Stimulated activated memory B cell treated with anti-CD40 and anti-IgM and Interleukin-4, amounts not matched to agents 10 μg/mL and 1 μg/mL and 100 μg/mL, for 72 hours (primary cell): ENCODE measurements around the gene KIRREL2.

Experiments used
- ATAC-seq: fragments of 150-1000 bp; cut with Tn5 transposase; 2 replicates; pipeline ENCODE4 v1.10.0; 2021
- H3K27ac Mint-ChIP-seq: one replicate; pipeline ENCODE4 v1.8.0; 2022; ENCODE audit warnings: mild to moderate bottlenecking, mixed read lengths
- H3K27me3 Mint-ChIP-seq: one replicate; pipeline ENCODE4 v1.8.0; 2022; ENCODE audit warnings: mixed read lengths
- H3K36me3 Mint-ChIP-seq: one replicate; pipeline ENCODE4 v1.8.0; 2022; ENCODE audit warnings: mixed read lengths
- H3K4me1 Mint-ChIP-seq: one replicate; pipeline ENCODE4 v1.8.0; 2022; ENCODE audit warnings: mixed read lengths
- H3K4me3 Mint-ChIP-seq: one replicate; pipeline ENCODE4 v1.8.0; 2022; ENCODE audit warnings: mild to moderate bottlenecking, moderate library complexity, mixed read lengths
- H3K9me3 Mint-ChIP-seq: one replicate; pipeline ENCODE4 v1.8.0; 2022; ENCODE audit warnings: mixed read lengths

The KIRREL2 gene

GRCh38 chr19:35856546-35857149 lies at the start of gene KIRREL2:
Gene KIRREL2, plus strand, starts transcription at chr19:35856911. Its CDS starts 209 bp downstream, at chr19:35857120.
- peak; percentile 40 for ATAC-seq
- H3K4me3 Mint-ChIP-seq: peak within 1 kb of the TSS; percentile 72
- peaks cover 17% of the 10 kb centered on the region for H3K4me1 Mint-ChIP-seq
- no peaks in the 10 kb centered on the region for H3K9me3 Mint-ChIP-seq
- peaks cover 89% of the 10 kb centered on the region for H3K27me3 Mint-ChIP-seq
- no peak within 1 kb of the TSS for H3K27ac Mint-ChIP-seq
- no peaks in the 10 kb centered on the region for H3K36me3 Mint-ChIP-seq

- H3K27me3 Mint-ChIP-seq: peaks cover 46% of the 10 kb centered on the region
- no peak overlapping the region for H3K4me3 Mint-ChIP-seq
- no peaks in the 10 kb centered on the region for H3K36me3 Mint-ChIP-seq
- H3K9me3 Mint-ChIP-seq: no peaks in the 10 kb centered on the region
- ATAC-seq: no peak
- H3K4me1 Mint-ChIP-seq: peaks cover 11% of the 10 kb centered on the region
- no peak overlapping the region for H3K27ac Mint-ChIP-seq
These were observed 49.1 kb upstream of the KIRREL2 start for GRCh38 chr19:35807633-35808032.

- Mint-ChIP-seq H3K4me3 (no peak overlapping the region), H3K4me1 (no peaks in the 10 kb centered on the region), H3K9me3 (no peaks in the 10 kb centered on the region), H3K27me3 (peaks cover 60% of the 10 kb centered on the region), H3K27ac (no peak overlapping the region), H3K36me3 (no peaks in the 10 kb centered on the region)
- ATAC-seq: peak; percentile 51
These were observed 45.1 kb upstream of the KIRREL2 start for GRCh38 chr19:35811317-35812219.

GRCh38 chr19:35812220-35813042 lies 44.3 kb upstream of the KIRREL2 start, which contains the start of gene PRODH2:
Gene PRODH2, minus strand, starts transcription at chr19:35812845. Its CDS starts 40 bp downstream, at chr19:35812805.
- H3K36me3 Mint-ChIP-seq: no peaks in the 10 kb centered on the region
- no peak within 1 kb of the TSS for H3K4me3 Mint-ChIP-seq
- peak; percentile 27 for ATAC-seq
- H3K9me3 Mint-ChIP-seq: no peaks in the 10 kb centered on the region
- H3K27me3 Mint-ChIP-seq: peaks cover 67% of the 10 kb centered on the region
- no peaks in the 10 kb centered on the region for H3K4me1 Mint-ChIP-seq
- no peak within 1 kb of the TSS for H3K27ac Mint-ChIP-seq

- Mint-ChIP-seq H3K4me1 (no peaks in the 10 kb centered on the region), H3K27ac (no peak overlapping the region), H3K4me3 (no peak overlapping the region), H3K27me3 (peaks cover 67% of the 10 kb centered on the region), H3K36me3 (no peaks in the 10 kb centered on the region), H3K9me3 (no peaks in the 10 kb centered on the region)
- ATAC-seq: no peak
These were observed 43.4 kb upstream of the KIRREL2 start for GRCh38 chr19:35813043-35813890.

- Mint-ChIP-seq H3K4me1 (no peaks in the 10 kb centered on the region), H3K9me3 (no peaks in the 10 kb centered on the region), H3K4me3 (no peak overlapping the region), H3K27ac (no peak overlapping the region), H3K27me3 (peaks cover 54% of the 10 kb centered on the region), H3K36me3 (no peaks in the 10 kb centered on the region)
- no peak for ATAC-seq
These were observed 40.4 kb upstream of the KIRREL2 start for GRCh38 chr19:35816262-35816661.

- Mint-ChIP-seq H3K4me1 (no peaks in the 10 kb centered on the region), H3K9me3 (no peaks in the 10 kb centered on the region), H3K27ac (no peak overlapping the region), H3K27me3 (peaks cover 48% of the 10 kb centered on the region), H3K4me3 (no peak overlapping the region), H3K36me3 (no peaks in the 10 kb centered on the region)
- ATAC-seq: no peak
These were observed 39.9 kb upstream of the KIRREL2 start for GRCh38 chr19:35816846-35817245.

- Mint-ChIP-seq H3K4me3 (no peak overlapping the region), H3K9me3 (no peaks in the 10 kb centered on the region), H3K4me1 (no peaks in the 10 kb centered on the region), H3K27ac (no peak overlapping the region), H3K27me3 (peaks cover 39% of the 10 kb centered on the region), H3K36me3 (no peaks in the 10 kb centered on the region)
- no peak for ATAC-seq
These were observed 38.3 kb upstream of the KIRREL2 start for GRCh38 chr19:35818445-35818844.

- peaks cover 36% of the 10 kb centered on the region for H3K27me3 Mint-ChIP-seq
- H3K36me3 Mint-ChIP-seq: no peaks in the 10 kb centered on the region
- no peaks in the 10 kb centered on the region for H3K9me3 Mint-ChIP-seq
- no peaks in the 10 kb centered on the region for H3K4me1 Mint-ChIP-seq
- ATAC-seq: no peak
- H3K4me3 Mint-ChIP-seq: no peak overlapping the region
- H3K27ac Mint-ChIP-seq: no peak overlapping the region
These were observed 34.1 kb upstream of the KIRREL2 start for GRCh38 chr19:35822579-35822978.

GRCh38 chr19:35824150-35824549 lies 32.6 kb upstream of the KIRREL2 start:
- Mint-ChIP-seq H3K4me3 (no peak overlapping the region), H3K27me3 (peaks cover 36% of the 10 kb centered on the region), H3K4me1 (no peaks in the 10 kb centered on the region), H3K27ac (no peak overlapping the region), H3K36me3 (no peaks in the 10 kb centered on the region), H3K9me3 (no peaks in the 10 kb centered on the region)
- ATAC-seq: no peak

- Mint-ChIP-seq H3K27me3 (peaks cover 69% of the 10 kb centered on the region), H3K27ac (no peak overlapping the region), H3K9me3 (no peaks in the 10 kb centered on the region), H3K4me1 (no peaks in the 10 kb centered on the region), H3K36me3 (no peaks in the 10 kb centered on the region), H3K4me3 (no peak overlapping the region)
- ATAC-seq: no peak
These were observed 27.9 kb upstream of the KIRREL2 start for GRCh38 chr19:35828692-35829301.

- ATAC-seq: no peak
- H3K9me3 Mint-ChIP-seq: no peaks in the 10 kb centered on the region
- no peaks in the 10 kb centered on the region for H3K36me3 Mint-ChIP-seq
- no peaks in the 10 kb centered on the region for H3K4me1 Mint-ChIP-seq
- peaks cover 63% of the 10 kb centered on the region for H3K27me3 Mint-ChIP-seq
- no peak overlapping the region for H3K4me3 Mint-ChIP-seq
- no peak overlapping the region for H3K27ac Mint-ChIP-seq
These were observed 25.7 kb upstream of the KIRREL2 start for GRCh38 chr19:35830986-35831385.

- H3K36me3 Mint-ChIP-seq: no peaks in the 10 kb centered on the region
- H3K4me3 Mint-ChIP-seq: no peak overlapping the region
- H3K4me1 Mint-ChIP-seq: no peaks in the 10 kb centered on the region
- ATAC-seq: no peak
- H3K27me3 Mint-ChIP-seq: peaks cover 74% of the 10 kb centered on the region
- no peaks in the 10 kb centered on the region for H3K9me3 Mint-ChIP-seq
- no peak overlapping the region for H3K27ac Mint-ChIP-seq
These were observed 24.7 kb upstream of the KIRREL2 start for GRCh38 chr19:35832054-35832453.

GRCh38 chr19:35833972-35834371 lies 22.7 kb upstream of the KIRREL2 start:
- Mint-ChIP-seq H3K4me1 (no peaks in the 10 kb centered on the region), H3K27me3 (peaks cover 64% of the 10 kb centered on the region), H3K9me3 (no peaks in the 10 kb centered on the region), H3K36me3 (no peaks in the 10 kb centered on the region), H3K27ac (no peak overlapping the region), H3K4me3 (no peak overlapping the region)
- no peak for ATAC-seq
